Upper lobe of right lung (tissue), 1 donor: ENCODE measurements around the gene EGLN1. TPM values are rescaled to one million over a fixed set of nuclear protein-coding genes. Genes with fewer than 3 reads are reported as not detected.
A peak's percentile ranks its signal among the peaks of the same experiment; 100 is the strongest.

Source experiments
- ATAC-seq: fragments of 200-7000 bp; cut with Tn5 transposase; one replicate; pipeline ENCODE4 v1.9.1; 2020; ENCODE audit warnings: mild to moderate bottlenecking, moderate library complexity
- DNase-seq: peaks from one replicate; pipeline ENCODE4 v3.0.0-alpha.2; 2020
- H3K27ac ChIP-seq: fragments of 200-600 bp; one replicate; pipeline ENCODE4 v1.8.0; 2022
- H3K27me3 ChIP-seq: fragments of 200-600 bp; one replicate; pipeline ENCODE4 v1.8.0; 2022; ENCODE audit warnings: mild to moderate bottlenecking
- H3K36me3 ChIP-seq: fragments of 200-600 bp; one replicate; pipeline ENCODE4 v1.8.0; 2022
- H3K4me1 ChIP-seq: fragments of 200-600 bp; one replicate; pipeline ENCODE4 v1.8.0; 2022
- H3K4me3 ChIP-seq: fragments of 200-600 bp; one replicate; pipeline ENCODE4 v1.8.0; 2022; ENCODE audit warnings: mild to moderate bottlenecking
- H3K9me3 ChIP-seq: fragments of 200-600 bp; one replicate; pipeline ENCODE4 v1.8.0; 2022
- CTCF ChIP-seq: fragments of 200-600 bp; IDR thresholded peaks from one replicate; pipeline ENCODE4 v1.8.0; 2022; ENCODE audit warnings: antibody characterized with exemption
- intact Hi-C: fragments of 100-400 bp; cut with DNase I; formaldehyde crosslinking; loops from one replicate; pipeline ENCODE4 v1.11.0; 2022
- total RNA-seq: library from RNA; stranded (reverse); fragmentation: NEBNext Ultra II Directional; extraction: Animal tissue kit (Norgen Biotek cat#: 25700); gene quantifications from one replicate; pipeline ENCODE4 v1.2.1, GENCODE V29; 2021
- donor health status: DM: no; HTN: yes; CAD: no; lungs with severe emphysema.

The EGLN1 gene
- total RNA-seq, 1 donor from 2014 or later, result 23.5 TPM

GRCh38 chr1:231385416-231385748, 36.7 kb downstream of the EGLN1 start:
- no peak overlapping the region for H3K27ac ChIP-seq
- ATAC-seq (peak; percentile 68), DNase-seq (no peak)
- no peaks in the 10 kb centered on the region for H3K27me3 ChIP-seq
- H3K4me3 ChIP-seq, result no peak overlapping the region
- peaks cover 3% of the 10 kb centered on the region for H3K4me1 ChIP-seq
- intact Hi-C loops, result no loop called here
- no peaks in the 10 kb centered on the region for H3K36me3 ChIP-seq
- no peaks in the 10 kb centered on the region for H3K9me3 ChIP-seq
- TF ChIP-seq CTCF, result no peak

- no peak overlapping the region for H3K4me3 ChIP-seq
- intact Hi-C loops, result no loop called here
- ATAC-seq, result no peak
- H3K27ac ChIP-seq, result no peak overlapping the region
- no peaks in the 10 kb centered on the region for H3K27me3 ChIP-seq
- TF ChIP-seq CTCF, result no peak
- no peaks in the 10 kb centered on the region for H3K9me3 ChIP-seq
- no peaks in the 10 kb centered on the region for H3K36me3 ChIP-seq
- H3K4me1 ChIP-seq, result peaks cover 3% of the 10 kb centered on the region
- no peak for DNase-seq
These were observed 37.2 kb downstream of the EGLN1 start for GRCh38 chr1:231384696-231385415.

GRCh38 chr1:231383159-231383860, 38.8 kb downstream of the EGLN1 start:
- ATAC-seq, result peak; percentile 80
- H3K4me1 ChIP-seq, result peaks cover 7% of the 10 kb centered on the region
- H3K4me3 ChIP-seq, result no peak overlapping the region
- TF ChIP-seq CTCF, result no peak
- no peaks in the 10 kb centered on the region for H3K36me3 ChIP-seq
- H3K27me3 ChIP-seq, result no peaks in the 10 kb centered on the region
- no peaks in the 10 kb centered on the region for H3K9me3 ChIP-seq
- no peak overlapping the region for H3K27ac ChIP-seq
- no peak for DNase-seq
- intact Hi-C loops, result no loop called here

GRCh38 chr1:231382426-231382825, 39.7 kb downstream of the EGLN1 start:
- no peaks in the 10 kb centered on the region for H3K27me3 ChIP-seq
- no peaks in the 10 kb centered on the region for H3K36me3 ChIP-seq
- no peak overlapping the region for H3K27ac ChIP-seq
- intact Hi-C loops, result no loop called here
- peaks cover 12% of the 10 kb centered on the region for H3K4me1 ChIP-seq
- TF ChIP-seq CTCF, result no peak
- no peak for DNase-seq
- no peak for ATAC-seq
- H3K4me3 ChIP-seq, result no peak overlapping the region
- H3K9me3 ChIP-seq, result no peaks in the 10 kb centered on the region

GRCh38 chr1:231381729-231382128, 40.4 kb downstream of the EGLN1 start:
- H3K36me3 ChIP-seq, result no peaks in the 10 kb centered on the region
- no peak overlapping the region for H3K4me3 ChIP-seq
- ATAC-seq (no peak), DNase-seq (no peak)
- intact Hi-C loops, result no loop called here
- no peaks in the 10 kb centered on the region for H3K9me3 ChIP-seq
- no peaks in the 10 kb centered on the region for H3K27me3 ChIP-seq
- TF ChIP-seq CTCF, result no peak
- H3K27ac ChIP-seq, result no peak overlapping the region
- peaks cover 18% of the 10 kb centered on the region for H3K4me1 ChIP-seq
